ENCODE results near the gene SETD4.

- TF ChIP-seq CTCF (IDR thresholded peaks at IDR 0.05; ENCODE audit: control extremely low read depth in 1 of 3, insufficient read depth in 1 of 3, low read depth in 1 of 3, low read length in 3 of 3) (no peak), USF2 (IDR thresholded peaks at IDR 0.05; ENCODE audit: low read length) (no peak), EP300 (IDR thresholded peaks at IDR 0.05; ENCODE audit: borderline replicate concordance in 1 of 2, low read depth in 2 of 2, low read length in 2 of 2) (no peak)
These were observed 55.3 kb downstream of the SETD4 start for GRCh38 chr21:36005018-36005417.
